GM18951 (cell line): ENCODE results near the gene SUN1.
"Not testable (repeated sequence)": the region's sequence is repeated elsewhere in the genome, so short reads cannot be mapped to it uniquely, and the experiment has no call there.

ENCODE experiments used
- POLR2A ChIP-seq: IDR thresholded peaks from 4 replicates; pipeline ENCODE4 v1.6.1; 2011; ENCODE audit warnings: mild to moderate bottlenecking; ENCODE audit not compliant: insufficient read length, insufficient read depth; ENCODE audit errors: extremely low read depth
- in situ Hi-C: fragments of 300-500 bp; cut with MboI; formaldehyde crosslinking; loops from one replicate; pipeline ENCODE4 v1.12.0; 2022; ENCODE audit warnings: low sequenced_read_pairs, mixed read lengths, inconsistent platforms; ENCODE audit not compliant: unreplicated experiment

SUN1 gene

DNA sequence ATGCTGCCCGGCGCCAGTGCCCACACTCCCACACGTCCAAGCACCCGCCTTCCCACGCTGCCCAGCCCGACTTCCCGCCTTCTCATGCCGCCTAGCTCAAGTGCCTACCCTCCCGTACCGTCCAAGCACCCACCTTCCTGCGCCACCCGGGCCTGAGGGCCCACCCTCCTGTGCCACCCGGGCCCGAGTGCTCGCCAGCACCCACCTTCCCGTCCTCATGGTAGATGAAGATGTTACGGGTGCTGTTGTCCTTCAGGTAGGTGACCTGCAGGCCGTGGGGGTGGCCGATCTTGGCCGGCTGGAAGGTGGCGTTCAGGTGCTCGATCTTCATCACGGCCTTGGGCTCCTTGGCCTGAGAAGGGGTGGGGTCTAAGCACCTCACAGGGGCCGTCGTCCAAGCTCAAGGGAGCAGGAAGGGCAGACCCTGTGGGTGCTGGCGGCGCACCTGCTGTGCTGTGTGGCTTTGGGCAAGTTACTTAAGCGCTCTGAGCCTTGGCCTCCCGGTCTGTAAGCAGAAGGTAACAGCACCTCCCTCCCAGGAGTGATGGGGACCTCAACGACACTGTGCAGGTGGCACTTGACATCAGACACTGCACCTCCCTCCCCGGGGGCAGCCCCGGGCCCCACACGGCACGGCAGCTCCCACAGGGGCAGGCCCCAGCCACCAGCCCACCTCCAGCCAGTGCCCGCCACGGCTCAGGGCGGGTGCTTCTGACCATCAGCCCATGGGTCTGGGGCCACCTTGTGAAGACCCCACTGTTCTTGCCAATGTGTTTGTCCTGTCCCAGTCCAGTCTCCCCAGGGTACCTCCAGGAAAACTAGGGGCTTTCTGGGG is 71.9 kb downstream of the SUN1 start:
- in situ Hi-C loops, result no loop called here
- no peak for TF ChIP-seq POLR2A

DNA sequence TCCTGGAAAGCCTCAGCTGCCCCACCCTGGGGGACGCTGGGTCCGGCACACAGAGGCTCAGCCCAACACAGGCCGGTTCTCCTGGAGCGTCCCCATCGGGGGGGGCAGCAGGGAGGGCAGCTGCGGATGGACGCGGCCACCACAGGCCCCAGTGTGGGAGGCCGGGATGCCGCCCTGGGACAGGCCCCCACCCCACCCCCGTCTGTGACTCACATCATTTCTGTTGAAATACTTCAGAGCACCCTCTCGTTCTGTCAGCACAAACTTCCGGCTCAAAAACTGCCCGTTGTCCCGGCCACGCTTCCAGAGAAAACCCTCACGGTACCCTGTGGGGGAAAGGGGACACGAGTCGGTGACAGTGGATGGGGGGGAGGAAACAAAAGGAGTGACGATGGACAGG is 72.6 kb downstream of the SUN1 start:
- in situ Hi-C loops, result no loop called here

DNA sequence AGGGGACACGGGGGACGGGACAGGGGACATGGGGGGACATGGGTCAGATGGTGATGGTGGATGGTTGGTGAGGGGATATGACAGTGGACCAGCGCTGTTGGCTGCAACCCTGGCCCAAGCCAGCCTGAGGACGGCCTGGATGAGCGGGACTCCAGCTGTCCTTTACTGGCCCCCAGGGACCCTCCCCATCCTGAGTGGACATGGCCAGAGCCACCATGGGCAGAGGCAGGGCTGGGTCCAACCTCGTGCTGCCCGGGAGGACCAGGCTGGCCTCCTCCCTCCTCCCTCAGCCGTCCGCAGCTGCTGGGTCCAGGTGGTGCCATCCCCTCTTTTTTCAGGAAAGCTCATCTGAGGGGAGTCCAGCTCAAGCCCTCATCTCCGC is 74.5 kb downstream of the SUN1 start:
- TF ChIP-seq POLR2A, result no peak
- in situ Hi-C loops, result no loop called here

More for the DNA sequence above, 72.6 kb downstream of the SUN1 start:
- TF ChIP-seq POLR2A, result no peak

DNA sequence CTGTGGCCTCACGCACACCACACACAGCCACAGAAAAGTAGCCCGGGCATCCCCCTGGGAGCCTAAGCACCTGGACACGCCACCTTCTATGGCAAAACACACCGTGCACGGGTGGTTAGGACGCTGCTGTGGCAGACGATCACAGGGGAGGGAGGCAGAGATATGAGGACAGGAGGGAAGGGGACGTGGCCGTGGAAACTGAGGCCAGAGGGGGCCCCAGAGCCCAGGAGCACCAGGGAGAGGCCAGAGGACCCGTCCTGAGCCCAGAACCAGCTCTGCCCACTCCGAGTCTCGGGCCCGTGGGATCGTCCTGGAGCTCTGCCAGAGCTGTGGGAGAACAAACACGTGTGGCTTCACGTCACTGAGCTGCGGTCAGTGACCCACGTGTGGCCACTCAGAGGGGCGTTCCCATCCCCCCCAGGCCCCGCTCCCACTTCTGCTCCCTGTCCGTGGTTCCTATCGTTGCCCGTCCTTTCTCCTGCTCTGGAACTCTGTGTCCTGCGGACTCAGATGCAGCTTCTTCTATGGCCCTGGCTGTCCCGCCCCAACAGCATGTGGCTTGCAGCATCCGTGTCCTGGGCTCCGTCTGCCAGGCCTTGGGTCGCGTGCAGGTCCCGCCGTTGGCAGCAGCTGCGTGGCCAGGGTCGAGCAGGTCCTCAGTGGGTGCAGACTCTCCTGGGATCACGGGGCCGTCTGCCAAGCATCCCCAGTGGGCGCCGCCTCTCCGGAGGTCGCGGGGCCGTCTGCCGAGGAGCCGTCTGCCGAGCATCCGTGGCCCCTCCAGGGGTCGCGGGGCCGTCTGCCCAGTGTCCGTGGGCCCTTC is 75.1 kb downstream of the SUN1 start:
- no peak for TF ChIP-seq POLR2A
- in situ Hi-C loops, result no loop called here

DNA sequence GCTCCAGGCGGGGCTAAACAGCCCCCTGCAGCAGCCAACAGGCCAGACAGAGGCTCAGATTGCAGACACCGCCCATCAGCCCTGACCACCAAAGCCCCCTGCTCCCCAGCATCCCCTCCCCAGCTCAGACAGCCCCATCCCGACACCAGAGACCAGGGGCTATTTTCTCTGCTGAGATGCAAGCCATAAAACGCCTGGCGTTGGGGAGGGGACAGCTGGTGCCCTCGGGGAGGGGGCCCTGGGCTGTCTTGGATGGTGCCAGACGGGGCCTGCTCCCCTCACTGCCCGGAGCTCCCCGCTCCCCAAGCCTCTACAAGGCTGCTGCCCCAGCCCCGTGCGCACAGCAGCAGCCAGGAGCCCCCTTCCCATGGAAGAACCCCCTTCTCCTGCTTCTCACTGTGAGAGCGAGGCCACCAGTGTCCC is 75.9 kb downstream of the SUN1 start:
- in situ Hi-C loops, result no loop called here
- TF ChIP-seq POLR2A, result no peak

DNA sequence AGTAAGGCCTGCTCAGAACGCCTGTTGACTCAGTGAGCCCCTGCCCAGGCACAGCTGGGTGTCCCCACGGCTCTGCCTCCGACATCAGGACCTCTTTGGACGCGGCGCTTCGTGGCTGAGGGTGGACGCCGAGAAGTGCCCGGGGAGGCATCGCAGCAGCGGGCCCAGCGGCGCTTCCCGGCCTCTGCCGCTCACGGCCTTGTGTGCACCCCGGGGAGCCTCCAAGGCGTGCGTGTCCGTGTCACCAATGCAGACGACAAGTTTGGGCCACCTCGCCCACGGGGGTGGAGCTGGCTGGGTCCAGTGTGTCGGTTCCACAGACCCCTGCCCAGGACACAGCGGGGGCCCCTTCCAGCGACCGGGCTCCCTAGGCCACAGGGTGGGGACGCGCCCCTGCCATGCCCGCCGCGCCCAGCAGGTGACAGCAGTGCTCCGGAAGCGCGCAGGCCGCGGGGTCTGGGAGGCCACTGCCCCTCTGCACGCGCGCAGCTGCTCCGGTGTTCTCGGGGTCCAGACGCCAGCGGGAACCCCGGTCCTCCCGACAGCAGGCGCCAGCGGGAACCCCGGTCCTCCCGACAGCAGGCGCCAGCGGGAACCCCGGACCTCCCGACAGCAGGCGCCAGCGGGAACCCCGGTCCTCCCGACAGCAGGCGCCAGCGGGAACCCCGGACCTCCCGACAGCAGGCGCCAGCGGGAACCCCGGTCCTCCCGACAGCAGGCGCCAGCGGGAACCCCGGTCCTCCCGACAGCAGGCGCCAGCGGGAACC is 76.5 kb downstream of the SUN1 start:
- in situ Hi-C loops, result not testable (repeated sequence)

DNA sequence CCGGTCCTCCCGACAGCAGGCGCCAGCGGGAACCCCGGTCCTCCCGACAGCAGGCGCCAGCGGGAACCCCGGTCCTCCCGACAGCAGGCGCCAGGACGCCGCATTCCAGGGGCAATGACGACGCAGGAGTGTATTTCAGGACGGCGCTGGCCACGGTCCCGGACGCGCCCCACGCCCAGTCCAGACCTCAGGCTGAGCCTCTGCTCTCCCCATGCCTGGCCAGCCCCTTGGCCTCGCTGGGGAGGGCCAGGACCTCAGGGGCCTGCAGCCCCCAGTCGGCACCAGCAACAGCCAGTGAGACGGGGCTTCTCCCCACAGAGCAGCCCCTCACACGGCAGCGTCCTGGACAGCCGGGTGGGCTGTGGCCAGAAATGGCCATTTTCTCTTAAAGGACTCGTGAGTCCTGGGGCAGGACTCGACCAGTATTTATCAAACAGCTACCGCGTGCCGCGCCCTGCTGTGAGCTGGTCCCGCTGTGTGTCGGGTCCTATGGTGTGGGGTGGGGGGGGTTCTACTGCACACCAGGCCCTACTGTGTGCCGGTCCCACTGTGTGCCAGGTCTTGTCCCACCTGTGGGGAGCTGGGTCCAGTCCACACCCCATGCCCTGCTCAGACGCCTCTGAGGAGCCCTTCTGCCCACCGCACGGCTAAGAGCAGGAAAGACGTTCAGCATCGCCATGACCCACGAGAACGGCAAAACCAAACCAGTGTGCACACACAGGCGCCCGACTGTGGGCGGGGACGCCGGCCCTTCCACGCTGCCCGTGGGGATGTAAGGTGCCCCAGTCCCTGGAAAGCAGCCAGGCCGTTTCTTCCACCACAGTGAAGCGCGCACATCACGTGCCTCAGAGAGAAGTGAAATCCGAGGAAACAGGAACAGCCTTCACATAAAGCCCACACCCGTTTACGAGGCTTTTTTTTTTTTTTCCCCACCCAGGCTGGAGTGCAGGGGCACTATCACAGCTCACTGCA is 77.4 kb downstream of the SUN1 start:
- in situ Hi-C loops, result no loop called here
- peak; percentile 27 for TF ChIP-seq POLR2A

DNA sequence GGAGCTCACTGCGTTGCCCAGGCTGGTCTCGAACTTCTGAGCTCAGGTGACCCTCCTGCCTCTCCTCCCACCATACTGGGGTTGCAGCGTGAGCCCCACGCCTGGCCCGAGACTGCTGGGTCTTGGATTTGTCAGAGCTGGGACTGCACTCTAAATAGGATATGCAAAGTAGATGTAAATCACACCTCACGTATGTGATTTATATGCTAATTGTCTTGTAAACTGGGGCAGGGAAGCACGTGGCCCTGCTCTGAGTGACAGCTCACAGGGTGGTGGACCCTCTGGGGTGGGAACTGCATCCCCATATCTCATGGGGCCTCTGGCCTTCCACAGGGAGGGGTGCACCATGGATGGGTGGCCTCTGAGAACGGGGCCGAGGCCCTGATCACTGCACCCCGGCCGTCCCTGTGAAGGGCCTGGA is 78.2 kb downstream of the SUN1 start:
- in situ Hi-C loops, result no loop called here
- peak; percentile 23 for TF ChIP-seq POLR2A

DNA sequence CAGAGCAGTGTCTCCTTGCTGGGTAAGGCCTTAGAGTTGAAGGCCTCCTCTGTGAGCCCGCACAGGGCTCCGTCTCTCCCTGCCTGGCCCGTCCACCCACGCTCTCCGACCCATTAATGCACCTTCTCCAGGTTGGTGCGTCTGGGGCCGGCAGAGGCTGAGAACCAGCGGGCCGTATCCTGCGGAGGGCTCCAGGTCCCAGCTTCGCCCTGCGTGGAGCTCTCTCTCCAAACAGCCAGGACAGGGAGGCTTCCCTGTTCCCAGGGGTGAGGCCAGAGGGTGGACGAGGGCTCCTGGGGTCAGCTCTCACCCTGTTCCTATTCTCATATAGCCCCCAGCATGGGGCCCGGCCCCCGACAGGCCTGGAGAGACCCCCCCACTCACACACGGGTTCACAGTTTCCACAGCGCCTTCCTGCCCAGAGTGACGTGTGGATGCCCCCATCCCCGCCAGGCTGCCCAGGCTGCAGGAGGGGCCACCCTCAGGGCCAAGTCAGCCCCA is 78.7 kb downstream of the SUN1 start:
- in situ Hi-C loops, result no loop called here
- TF ChIP-seq POLR2A, result no peak

DNA sequence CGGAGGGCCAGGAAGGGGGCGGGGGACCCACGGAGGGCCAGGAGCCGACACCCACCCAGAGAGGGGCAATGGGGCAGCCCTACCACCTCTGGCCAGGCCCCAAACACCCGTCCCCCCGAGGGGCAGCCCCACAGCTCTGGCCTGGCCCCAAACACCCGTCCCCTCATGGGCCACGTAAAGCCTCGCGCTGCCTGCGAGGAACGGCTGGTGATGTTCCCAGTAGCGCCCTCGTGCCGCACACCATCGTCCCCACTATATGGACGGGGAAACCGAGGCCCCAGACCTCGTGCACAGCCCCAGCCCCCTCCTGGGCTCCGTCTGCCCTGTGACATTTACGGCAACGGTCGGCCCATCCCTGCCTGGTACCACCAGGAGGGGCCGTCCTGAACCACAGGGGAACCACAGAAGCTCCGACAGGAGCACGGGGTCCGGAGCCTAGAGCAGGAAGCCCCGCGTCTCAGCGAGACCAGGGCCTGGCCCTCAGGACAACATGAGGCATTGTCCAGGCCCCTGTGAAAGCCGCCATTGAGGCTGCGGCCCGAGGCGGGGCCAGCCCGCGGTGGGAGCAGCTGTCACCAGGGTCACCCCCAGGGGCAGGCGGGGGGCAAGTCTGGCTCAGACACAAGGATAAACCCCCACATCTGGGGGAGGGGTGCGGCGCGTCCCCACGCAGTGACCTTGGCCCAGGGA is 79.7 kb downstream of the SUN1 start:
- in situ Hi-C loops, result no loop called here
- TF ChIP-seq POLR2A, result no peak

DNA sequence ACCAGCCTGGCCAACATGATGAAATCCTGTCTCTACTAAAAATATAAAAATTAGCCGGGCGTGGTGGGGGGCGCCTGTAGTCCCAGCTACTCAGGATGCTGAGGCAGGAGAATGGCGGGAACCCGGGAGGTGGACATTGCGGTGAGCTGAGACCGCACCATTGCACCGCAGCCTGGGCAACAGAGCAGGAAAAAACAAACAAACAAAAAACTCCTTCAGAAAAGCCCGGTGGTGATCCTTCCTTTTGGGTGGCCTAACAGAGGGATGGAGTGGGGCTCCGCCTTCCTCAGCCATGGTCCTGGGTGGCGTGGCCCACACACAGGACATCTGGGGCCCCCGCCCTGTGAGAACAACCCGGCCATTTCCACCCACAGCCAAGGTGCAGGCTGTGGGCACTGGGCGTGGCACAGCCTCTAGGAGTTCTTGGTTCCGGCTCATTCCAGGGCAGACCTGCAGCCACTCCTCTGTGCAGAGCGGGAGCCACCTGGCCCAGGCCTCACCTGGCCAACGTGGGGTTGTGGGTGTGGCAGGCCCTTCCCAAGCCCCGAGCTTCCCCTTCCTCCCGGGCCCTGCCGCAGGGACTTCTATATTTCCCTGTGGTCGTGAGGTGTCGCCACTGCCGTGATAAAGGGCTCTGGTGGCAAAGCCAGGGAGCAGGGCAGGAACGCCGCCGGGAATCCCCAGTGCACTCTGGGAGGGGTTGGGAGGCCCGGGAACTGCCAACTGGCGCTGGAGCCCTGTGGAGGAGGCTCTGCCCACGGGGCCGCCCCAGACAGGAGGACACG is 81.7 kb downstream of the SUN1 start:
- no peak for TF ChIP-seq POLR2A
- in situ Hi-C loops, result no loop called here
